ENCODE measurements around the gene GIPC3. TPM values are rescaled to one million over a fixed set of nuclear protein-coding genes. Genes with fewer than 3 reads are reported as not detected.
"Not testable (repeated sequence)": the region's sequence is repeated elsewhere in the genome, so short reads cannot be mapped to it uniquely, and the experiment has no call there.

GIPC3 gene
- polyA plus RNA-seq, 1 donor, result 1.6 TPM

DNA sequence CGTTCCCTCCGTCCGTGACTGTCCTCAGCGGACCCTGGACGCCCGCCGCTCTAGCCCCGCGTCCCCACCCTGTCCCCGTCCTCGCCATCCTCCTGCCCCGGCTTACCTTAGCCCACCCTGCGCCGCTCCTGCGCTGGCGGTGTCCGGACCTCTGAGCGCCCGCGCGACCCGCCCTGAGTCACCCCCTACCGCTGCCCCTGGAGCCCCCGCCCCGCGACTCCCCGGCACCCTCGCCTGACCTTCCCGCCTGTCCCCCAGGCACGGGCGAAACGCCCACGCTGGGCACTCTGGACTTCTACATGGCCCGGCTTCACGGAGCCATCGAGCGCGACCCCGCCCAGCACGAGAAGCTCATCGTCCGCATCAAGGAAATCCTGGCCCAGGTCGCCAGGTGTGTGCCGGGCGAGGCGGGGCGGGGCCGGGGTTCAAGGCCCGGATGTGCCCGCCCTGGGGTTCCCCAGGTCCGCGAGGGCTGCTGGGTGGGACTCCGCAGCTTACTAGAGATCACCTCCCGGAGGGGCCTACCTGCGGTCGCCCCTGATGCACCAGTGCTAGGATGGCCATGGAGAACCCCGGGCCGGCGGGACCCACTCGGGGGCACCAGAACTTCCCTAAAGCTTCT, 7.4 kb upstream of the GIPC3 start:
- no peak overlapping the region for H3K4me3 ChIP-seq (ENCODE audit: low read length)
- no peak for DNase-seq
- H3K36me3 ChIP-seq (ENCODE audit: control insufficient read depth, insufficient read depth, low read length), result peaks cover 12% of the 10 kb centered on the region
- H3K27me3 ChIP-seq (ENCODE audit: control insufficient read depth, insufficient read depth, low read length), result no peaks in the 10 kb centered on the region
- H3K4me1 ChIP-seq (ENCODE audit: control insufficient read depth, insufficient read depth, low read length), result peaks cover 14% of the 10 kb centered on the region
- no peak overlapping the region for H3K27ac ChIP-seq (ENCODE audit: low read length)
- no CpG with 5 or more reads among the region's 60 CpGs for WGBS (ENCODE audit: insufficient coverage, low lambda C conversion rate)
- peaks cover 15% of the 10 kb centered on the region for H3K9me3 ChIP-seq (ENCODE audit: control insufficient read depth, low read depth, low read length)

DNA sequence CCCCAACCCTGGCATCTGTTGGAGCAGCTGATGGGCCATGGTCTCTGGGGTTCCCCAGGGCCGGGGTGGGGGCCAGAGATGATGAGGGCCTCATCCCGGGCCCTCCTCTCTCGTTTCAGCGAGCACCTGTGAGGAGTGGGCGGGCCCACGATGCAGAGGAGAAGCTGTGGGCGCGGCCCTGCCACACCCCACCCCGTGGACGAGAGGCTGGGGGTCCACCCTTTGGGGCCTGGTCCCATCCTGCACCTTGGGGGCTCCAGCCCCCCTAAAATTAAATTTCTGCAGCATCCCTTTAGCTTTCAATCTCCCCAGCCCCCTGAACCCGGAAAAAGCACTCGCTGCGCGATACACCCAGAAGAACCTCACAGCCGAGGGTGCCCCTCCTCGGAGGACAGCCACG, 6.9 kb upstream of the GIPC3 start:
- Histone ChIP-seq H3K4me1 (ENCODE audit: control insufficient read depth, insufficient read depth, low read length) (peaks cover 13% of the 10 kb centered on the region), H3K9me3 (ENCODE audit: control insufficient read depth, low read depth, low read length) (peaks cover 15% of the 10 kb centered on the region), H3K36me3 (ENCODE audit: control insufficient read depth, insufficient read depth, low read length) (peaks cover 12% of the 10 kb centered on the region), H3K27me3 (ENCODE audit: control insufficient read depth, insufficient read depth, low read length) (peaks cover 2% of the 10 kb centered on the region), H3K27ac (ENCODE audit: low read length) (no peak overlapping the region), H3K4me3 (ENCODE audit: low read length) (no peak overlapping the region)
- no peak for DNase-seq
- no CpG with 5 or more reads among the region's 17 CpGs for WGBS (ENCODE audit: insufficient coverage, low lambda C conversion rate)

DNA sequence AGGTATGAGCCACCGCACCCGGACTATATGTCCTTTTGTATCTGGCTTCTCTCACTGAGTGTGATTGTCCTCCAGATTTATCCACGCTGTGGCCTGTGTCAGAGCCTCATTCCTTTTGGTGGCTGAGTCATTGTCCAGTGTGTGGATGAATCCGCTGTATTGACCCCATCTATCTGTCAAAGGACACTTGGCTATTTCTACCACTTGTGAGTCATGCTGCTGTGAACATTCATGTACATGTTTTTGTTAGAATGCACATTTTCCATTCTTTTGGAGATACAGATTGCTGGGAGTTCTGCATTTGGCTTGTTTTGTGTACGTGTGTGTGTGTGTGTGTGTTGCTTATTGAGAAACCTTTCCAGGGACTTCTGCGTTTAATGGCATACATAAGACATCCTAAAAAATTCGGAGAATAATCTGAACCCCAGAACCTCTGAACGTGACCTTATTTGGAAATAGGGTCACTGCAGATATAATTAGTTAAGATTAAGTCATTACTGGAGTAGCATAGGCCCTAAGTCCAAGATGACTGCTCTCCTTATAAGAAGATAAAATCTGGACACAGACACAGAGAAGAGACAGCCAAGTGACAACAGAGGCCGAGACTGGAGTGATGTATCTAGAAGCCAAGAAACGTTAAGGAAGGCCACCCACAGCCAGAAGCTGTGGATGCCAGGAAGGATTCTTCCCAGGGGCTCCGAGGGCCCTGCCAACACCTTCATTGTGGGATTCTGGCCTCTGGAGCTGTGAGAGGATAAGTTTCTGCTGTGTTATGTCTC, 4.9 kb upstream of the GIPC3 start:
- Histone ChIP-seq H3K27ac (ENCODE audit: low read length) (no peak overlapping the region), H3K9me3 (ENCODE audit: control insufficient read depth, low read depth, low read length) (peaks cover 4% of the 10 kb centered on the region), H3K4me1 (ENCODE audit: control insufficient read depth, insufficient read depth, low read length) (peaks cover 7% of the 10 kb centered on the region), H3K27me3 (ENCODE audit: control insufficient read depth, insufficient read depth, low read length) (peaks cover 19% of the 10 kb centered on the region), H3K4me3 (ENCODE audit: low read length) (no peak overlapping the region), H3K36me3 (ENCODE audit: control insufficient read depth, insufficient read depth, low read length) (peaks cover 6% of the 10 kb centered on the region)
- 33% methylated on average over 1 of the region's 11 CpGs for WGBS (ENCODE audit: insufficient coverage, low lambda C conversion rate)
- DNase-seq, result no peak

DNA sequence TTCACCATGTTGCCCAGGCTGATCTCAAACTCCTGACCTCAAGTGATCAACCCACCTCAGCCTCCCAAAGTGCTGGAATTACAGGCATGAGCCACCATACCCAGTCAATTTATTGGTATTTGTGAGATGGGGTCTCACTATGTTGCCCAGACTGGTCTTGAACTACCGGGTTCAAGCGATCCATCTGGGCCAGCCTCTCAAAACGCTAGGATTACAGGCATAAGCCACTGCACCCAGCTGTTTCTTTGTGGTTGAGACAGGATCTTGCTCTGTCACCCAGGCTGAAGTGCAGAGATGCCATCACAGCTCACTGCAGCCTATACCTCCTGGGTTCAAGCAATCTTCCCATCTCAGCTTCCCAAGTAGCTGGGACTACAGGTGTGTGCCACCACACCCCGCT, 3.5 kb upstream of the GIPC3 start:
- not testable (repeated sequence) for H3K36me3 ChIP-seq (ENCODE audit: control insufficient read depth, insufficient read depth, low read length); H3K4me3 ChIP-seq (ENCODE audit: low read length); DNase-seq; H3K4me1 ChIP-seq (ENCODE audit: control insufficient read depth, insufficient read depth, low read length); H3K9me3 ChIP-seq (ENCODE audit: control insufficient read depth, low read depth, low read length); H3K27ac ChIP-seq (ENCODE audit: low read length)
- WGBS (ENCODE audit: insufficient coverage, low lambda C conversion rate), result no CpG with 5 or more reads among the region's 4 CpGs
- peaks cover 32% of the 10 kb centered on the region for H3K27me3 ChIP-seq (ENCODE audit: control insufficient read depth, insufficient read depth, low read length)

DNA sequence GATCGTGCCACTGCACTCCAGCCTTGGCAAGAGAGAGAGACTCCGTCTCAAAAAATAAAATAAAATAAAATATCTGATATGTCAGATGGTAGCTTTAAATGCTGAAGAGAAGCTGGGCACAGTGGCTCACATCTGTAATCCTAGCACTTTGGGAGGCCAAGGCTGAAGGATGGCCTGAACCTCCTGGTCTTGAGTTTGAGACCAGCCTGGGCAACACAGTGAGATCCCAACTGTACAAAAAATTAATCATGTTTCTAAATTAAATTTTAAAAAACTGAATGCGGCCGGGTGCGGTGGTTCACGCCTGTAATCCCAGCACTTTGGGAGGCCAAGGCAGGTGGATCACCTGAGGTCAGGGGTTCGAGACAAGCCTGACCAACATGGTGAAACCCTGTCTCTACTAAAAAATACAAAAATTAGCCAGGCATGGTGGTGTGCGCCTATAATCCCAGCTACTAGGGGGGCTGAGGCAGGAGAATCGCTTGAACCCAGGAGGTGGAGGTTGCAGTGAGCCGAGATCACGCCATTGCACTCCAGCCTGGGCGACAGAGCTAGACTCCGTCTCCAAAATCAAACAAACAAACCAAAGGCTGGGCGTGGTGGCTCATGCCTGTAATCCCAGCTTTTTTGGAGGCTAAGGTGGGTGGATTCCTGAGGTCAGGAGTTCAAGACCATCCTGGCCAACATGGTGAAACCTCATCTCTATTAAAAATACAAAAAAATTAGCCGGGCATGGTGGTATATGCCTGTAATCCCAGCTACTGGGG, 1.1 kb upstream of the GIPC3 start:
- 92% methylated on average over 2 of the region's 15 CpGs for WGBS (ENCODE audit: insufficient coverage, low lambda C conversion rate)
- DNase-seq; H3K9me3 ChIP-seq (ENCODE audit: control insufficient read depth, low read depth, low read length); H3K27ac ChIP-seq (ENCODE audit: low read length); H3K4me1 ChIP-seq (ENCODE audit: control insufficient read depth, insufficient read depth, low read length); H3K4me3 ChIP-seq (ENCODE audit: low read length); H3K36me3 ChIP-seq (ENCODE audit: control insufficient read depth, insufficient read depth, low read length): not testable (repeated sequence)
- H3K27me3 ChIP-seq (ENCODE audit: control insufficient read depth, insufficient read depth, low read length), result peaks cover 34% of the 10 kb centered on the region

DNA sequence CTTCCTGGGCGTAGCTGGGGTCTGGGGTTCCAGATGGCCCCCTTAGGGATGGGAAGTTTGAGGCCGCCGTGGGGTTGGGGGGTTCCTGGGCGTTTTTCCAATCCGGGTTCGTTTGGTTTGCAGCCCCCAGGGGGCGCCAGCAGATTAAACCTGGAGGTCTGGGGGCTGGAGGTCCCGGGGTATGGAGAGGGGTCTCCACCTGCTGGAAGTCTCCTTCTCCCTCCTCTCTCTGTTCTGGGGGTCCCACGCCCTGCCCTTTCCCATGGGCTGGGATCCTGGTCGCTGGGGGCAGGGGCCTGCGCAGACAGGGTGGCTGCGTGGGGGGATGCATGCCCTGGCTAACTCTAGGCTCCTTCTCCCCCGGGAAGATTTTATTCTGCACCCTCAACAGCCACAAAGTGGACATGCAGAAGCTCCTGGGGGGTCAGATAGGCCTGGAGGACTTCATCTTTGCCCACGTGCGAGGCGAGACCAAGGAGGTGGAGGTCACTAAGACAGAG, 899 bp downstream of the GIPC3 start:
- Histone ChIP-seq H3K27ac (ENCODE audit: low read length) (no peak overlapping the region), H3K4me3 (ENCODE audit: low read length) (peak overlapping the region; percentile 5), H3K4me1 (ENCODE audit: control insufficient read depth, insufficient read depth, low read length) (no peaks in the 10 kb centered on the region), H3K36me3 (ENCODE audit: control insufficient read depth, insufficient read depth, low read length) (no peaks in the 10 kb centered on the region), H3K27me3 (ENCODE audit: control insufficient read depth, insufficient read depth, low read length) (peaks cover 34% of the 10 kb centered on the region), H3K9me3 (ENCODE audit: control insufficient read depth, low read depth, low read length) (peaks cover 11% of the 10 kb centered on the region)
- no peak for DNase-seq
- no CpG with 5 or more reads among the region's 16 CpGs for WGBS (ENCODE audit: insufficient coverage, low lambda C conversion rate)

DNA sequence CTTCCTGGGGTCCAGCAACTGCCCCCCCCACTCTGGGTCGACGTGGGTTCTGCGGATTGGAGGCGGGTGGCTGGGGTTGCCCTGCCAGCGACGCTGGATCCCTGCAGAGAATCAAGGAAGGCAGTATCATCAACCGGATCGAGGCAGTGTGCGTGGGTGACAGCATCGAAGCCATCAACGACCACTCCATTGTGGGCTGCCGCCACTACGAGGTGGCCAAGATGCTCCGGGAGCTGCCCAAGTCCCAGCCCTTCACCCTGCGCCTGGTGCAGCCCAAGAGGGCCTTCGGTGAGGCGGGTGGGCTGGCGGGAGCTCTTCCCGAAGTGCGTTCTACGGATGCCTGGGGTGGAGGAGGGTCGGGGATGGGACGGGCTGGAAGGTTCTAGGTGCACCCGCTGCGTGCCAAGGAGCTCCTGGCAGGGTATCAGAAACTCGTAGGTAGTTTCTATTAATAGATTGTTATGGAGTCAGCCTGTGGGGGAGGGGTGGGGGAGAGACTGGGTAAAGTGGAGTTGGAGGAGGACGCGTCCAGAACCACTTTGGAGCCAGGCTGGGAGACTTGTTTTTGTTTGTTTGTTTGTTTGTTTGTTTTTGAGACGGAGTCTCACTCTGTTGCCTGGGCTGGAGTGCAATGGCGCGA, 1.5 kb downstream of the GIPC3 start:
- Histone ChIP-seq H3K27ac (ENCODE audit: low read length) (no peak overlapping the region), H3K36me3 (ENCODE audit: control insufficient read depth, insufficient read depth, low read length) (no peaks in the 10 kb centered on the region), H3K4me1 (ENCODE audit: control insufficient read depth, insufficient read depth, low read length) (no peaks in the 10 kb centered on the region), H3K9me3 (ENCODE audit: control insufficient read depth, low read depth, low read length) (peaks cover 11% of the 10 kb centered on the region), H3K4me3 (ENCODE audit: low read length) (no peak overlapping the region), H3K27me3 (ENCODE audit: control insufficient read depth, insufficient read depth, low read length) (peaks cover 36% of the 10 kb centered on the region)
- WGBS (ENCODE audit: insufficient coverage, low lambda C conversion rate), result no CpG with 5 or more reads among the region's 31 CpGs
- DNase-seq, result no peak

DNA sequence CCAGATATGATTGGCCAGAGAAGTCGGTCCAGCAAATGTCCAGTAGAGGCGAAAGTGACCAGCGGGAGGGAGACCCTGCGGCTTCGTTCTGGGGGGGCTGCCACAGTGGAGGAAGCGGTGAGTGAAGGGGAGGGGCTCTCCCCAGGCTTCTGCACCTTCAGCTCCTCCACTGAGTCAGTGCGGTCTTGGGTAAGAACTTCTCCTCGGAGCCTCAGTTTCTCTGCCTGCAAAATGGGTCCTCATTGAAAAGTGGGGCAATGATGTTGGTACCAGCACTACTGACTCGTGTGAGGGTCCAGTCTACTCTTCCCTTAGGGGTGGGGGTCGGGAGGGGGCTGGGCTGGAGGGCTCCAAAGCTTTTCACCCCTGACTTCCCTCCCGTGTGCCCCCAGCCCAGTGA, 4.2 kb downstream of the GIPC3 start:
- peaks cover 27% of the 10 kb centered on the region for H3K27me3 ChIP-seq (ENCODE audit: control insufficient read depth, insufficient read depth, low read length)
- H3K9me3 ChIP-seq (ENCODE audit: control insufficient read depth, low read depth, low read length), result peaks cover 11% of the 10 kb centered on the region
- H3K36me3 ChIP-seq (ENCODE audit: control insufficient read depth, insufficient read depth, low read length), result no peaks in the 10 kb centered on the region
- no peak for DNase-seq
- no peaks in the 10 kb centered on the region for H3K4me1 ChIP-seq (ENCODE audit: control insufficient read depth, insufficient read depth, low read length)
- H3K4me3 ChIP-seq (ENCODE audit: low read length), result no peak overlapping the region
- no peak overlapping the region for H3K27ac ChIP-seq (ENCODE audit: low read length)
- WGBS (ENCODE audit: insufficient coverage, low lambda C conversion rate), result no CpG with 5 or more reads among the region's 11 CpGs

DNA sequence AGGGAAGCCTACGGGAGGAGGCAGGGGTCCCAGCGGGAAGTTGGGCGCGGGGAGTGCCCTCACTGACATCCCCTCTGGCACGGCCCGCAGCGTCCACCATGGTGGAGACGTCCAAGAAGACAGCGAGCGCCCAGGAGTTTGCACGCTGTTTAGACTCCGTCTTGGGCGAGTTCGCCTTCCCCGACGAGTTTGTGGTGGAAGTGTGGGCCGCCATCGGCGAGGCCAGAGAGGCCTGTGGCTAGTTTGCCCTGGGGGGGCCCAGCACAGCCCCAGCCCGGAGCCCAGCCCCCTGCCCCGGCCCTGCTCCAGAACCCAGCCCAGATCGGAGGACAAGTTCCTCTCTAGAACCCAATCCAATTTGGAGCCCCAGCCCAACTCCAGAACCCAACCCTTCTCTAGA, 4.7 kb downstream of the GIPC3 start:
- Histone ChIP-seq H3K4me3 (ENCODE audit: low read length) (no peak overlapping the region), H3K4me1 (ENCODE audit: control insufficient read depth, insufficient read depth, low read length) (no peaks in the 10 kb centered on the region), H3K27me3 (ENCODE audit: control insufficient read depth, insufficient read depth, low read length) (peaks cover 22% of the 10 kb centered on the region), H3K9me3 (ENCODE audit: control insufficient read depth, low read depth, low read length) (peaks cover 11% of the 10 kb centered on the region), H3K36me3 (ENCODE audit: control insufficient read depth, insufficient read depth, low read length) (no peaks in the 10 kb centered on the region), H3K27ac (ENCODE audit: low read length) (no peak overlapping the region)
- DNase-seq, result no peak
- WGBS (ENCODE audit: insufficient coverage, low lambda C conversion rate), result no CpG with 5 or more reads among the region's 22 CpGs

DNA sequence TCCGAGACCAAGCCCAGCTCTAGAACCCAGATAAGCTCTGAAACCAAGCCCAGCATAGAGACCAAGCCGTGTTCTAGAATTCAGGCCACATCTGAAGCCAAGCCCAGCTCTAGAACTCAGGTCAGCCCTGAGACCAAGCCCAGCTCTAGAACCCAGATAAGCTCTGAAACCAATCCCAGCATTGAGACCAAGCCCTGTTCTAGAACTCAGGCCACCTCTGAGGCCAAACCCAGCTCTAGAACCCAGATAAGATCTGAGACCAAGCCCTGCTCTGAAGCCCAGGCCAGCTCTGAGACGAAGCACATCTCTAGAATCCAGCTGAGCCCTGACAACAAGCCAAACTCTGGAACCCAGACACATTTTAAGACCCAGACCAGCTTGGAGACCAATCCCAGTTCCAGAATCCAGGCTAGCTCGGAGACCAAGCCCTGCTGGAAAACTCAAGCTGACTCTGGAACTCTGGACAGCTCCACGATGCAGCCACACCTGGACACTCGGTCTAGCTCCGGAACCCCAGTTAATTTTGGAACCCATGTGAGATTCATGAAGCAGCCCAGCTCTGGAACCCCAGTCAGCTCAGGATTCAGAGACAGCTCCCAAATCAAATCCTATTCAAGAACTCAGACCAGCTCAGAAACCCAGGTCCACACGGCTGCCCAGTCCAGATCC, 5.8 kb downstream of the GIPC3 start:
- H3K4me1 ChIP-seq (ENCODE audit: control insufficient read depth, insufficient read depth, low read length), result no peaks in the 10 kb centered on the region
- no CpG with 5 or more reads among the region's 8 CpGs for WGBS (ENCODE audit: insufficient coverage, low lambda C conversion rate)
- no peak overlapping the region for H3K4me3 ChIP-seq (ENCODE audit: low read length)
- no peak overlapping the region for H3K27ac ChIP-seq (ENCODE audit: low read length)
- DNase-seq, result no peak
- peaks cover 11% of the 10 kb centered on the region for H3K27me3 ChIP-seq (ENCODE audit: control insufficient read depth, insufficient read depth, low read length)
- no peaks in the 10 kb centered on the region for H3K36me3 ChIP-seq (ENCODE audit: control insufficient read depth, insufficient read depth, low read length)
- peaks cover 11% of the 10 kb centered on the region for H3K9me3 ChIP-seq (ENCODE audit: control insufficient read depth, low read depth, low read length)
